Ovary (tissue), 9 donors: Measurements from ENCODE around the gene FAM131C. TPM values are rescaled to one million over a fixed set of nuclear protein-coding genes. Genes with fewer than 3 reads are reported as not detected.

ENCODE experiments used
- DNase-seq, 5 donors: peaks; one replicate each; pipeline ENCODE4 v3.0.0-alpha.2; 2019 to 2020
- H3K27ac ChIP-seq, 2 donors: fragments of 200-600 bp; one replicate each; pipeline versions ENCODE4 v1.5.1 to v1.8.0; 2019 to 2022
- H3K27me3 ChIP-seq: fragments of 200-600 bp; one replicate; pipeline ENCODE4 v1.8.0; 2022
- H3K36me3 ChIP-seq: fragments of 200-600 bp; sonication (generic); one replicate; pipeline ENCODE4 v1.5.1; 2019
- H3K4me1 ChIP-seq: one replicate; pipeline ENCODE4 v1.8.1; 2013; ENCODE audit warnings: mild to moderate bottlenecking, moderate library complexity; ENCODE audit not compliant: insufficient read depth
- H3K4me3 ChIP-seq: fragments of 200-600 bp; sonication (generic); one replicate; pipeline ENCODE4 v1.5.1; 2017
- H3K9me3 ChIP-seq, 2 donors: fragments of 200-600 bp in 1 of 2; sonication (generic) in 1 of 2; one replicate each; pipeline versions ENCODE4 v1.5.1 to v1.8.1; 2013 to 2019; ENCODE audit warnings: mild to moderate bottlenecking in 1 of 2, moderate library complexity in 1 of 2
- CTCF ChIP-seq, 3 donors: fragments of 450-650 bp in 2 of 3; fragments of 200-600 bp in 1 of 3; IDR thresholded peaks; one replicate each; pipeline versions ENCODE4 v1.5.1 to v1.8.0; 2016 to 2022; ENCODE audit warnings: antibody characterized with exemption in 3 of 3, mild to moderate bottlenecking in 1 of 3
- EP300 ChIP-seq: sonication (generic); formaldehyde crosslinking; IDR thresholded peaks from one replicate; pipeline ENCODE4 v1.6.1; 2017; ENCODE audit warnings: antibody characterized with exemption
- POLR2A ChIP-seq: fragments of 450-650 bp; IDR thresholded peaks from one replicate; pipeline ENCODE4 v1.6.1; 2017; ENCODE audit warnings: antibody characterized with exemption, mild to moderate bottlenecking, moderate library complexity
- WGBS, 3 donors: extraction: QIAGEN DNeasy Blood & Tissue Kit in 1 of 3; methylation state at CpG; one replicate each; pipeline versions ENCODE4 v1.1.5 to v1.1.7; 2013 to 2017; 5-methylcytosine and 5-hydroxymethylcytosine counted together
- intact Hi-C, 4 donors: fragments of 100-400 bp; cut with DNase I; formaldehyde crosslinking; loops; one replicate each; pipeline versions ENCODE4 v1.11.0 to v1.15.1; 2022 to 2023
- polyA plus RNA-seq, 2 donors: library from polyadenylated mRNA; stranded (reverse); fragments of 200-250 nt in 1 of 2; fragments of 350-450 nt in 1 of 2; fragmentation: Illumina TruSeq in 1 of 2; extraction: RNeasy Lipid Tissue Mini Kit (QIAGEN cat#74804) in 1 of 2; gene quantifications; one replicate each; pipeline ENCODE4 v1.2.3, GENCODE V29; 2013 to 2014
- total RNA-seq, 7 donors: library from RNA; depleted of rRNA in 2 of 7; stranded (reverse); fragments of >200 nt in 2 of 7; fragmentation: NEBNext Ultra II Directional in 3 of 7; extraction: Animal tissue kit (Norgen Biotek cat#: 25700) in 3 of 7; gene quantifications; one replicate each; pipeline versions ENCODE4 v1.1.0 to v1.2.4, GENCODE V29; 2016 to 2023
- donor health status: DM: no; HTN: no; CAD: no; lungs with moderate emphysema.
- donor health status: DM: no; HTN: no; CAD: no.
- donor health status: Bipolar disorder and iron deficiency.
- donor health status: DM: yes; HTN: yes; CAD: no.
- donor health status: DM: no; HTN: no; CAD: no.
- donor health status: DM: yes; HTN: yes; CAD: no.

The FAM131C gene
- total and polyA plus RNA-seq, 9 donors: 0.10 to 1.3 (median 0.30) TPM; not detected in 1

DNA sequence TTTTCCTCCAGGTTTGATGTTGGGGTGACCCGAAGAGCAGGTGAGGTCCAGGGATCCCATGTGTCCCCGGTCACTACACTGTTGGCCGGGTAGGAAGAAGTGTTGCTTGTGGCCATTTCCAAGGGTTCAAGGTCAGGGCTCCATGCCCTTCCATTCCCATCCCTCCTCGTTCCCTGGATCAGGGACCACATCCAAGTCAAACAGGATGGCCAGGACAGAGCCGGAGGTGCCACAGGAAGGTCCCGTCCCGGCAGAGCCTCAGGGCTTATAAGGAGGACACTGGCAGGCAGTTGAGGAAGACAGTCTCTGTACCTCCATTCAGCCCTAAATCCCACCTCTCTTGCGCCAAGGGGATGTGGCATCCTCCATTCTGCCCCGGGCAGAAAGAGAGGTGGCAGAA is 22.0 kb upstream of the FAM131C start:
- Histone ChIP-seq H3K27ac (no peak overlapping the region), H3K27me3 (no peaks in the 10 kb centered on the region), H3K4me3 (no peak overlapping the region), H3K4me1 (no peaks in the 10 kb centered on the region), H3K36me3 (no peaks in the 10 kb centered on the region), H3K9me3 (no peaks in the 10 kb centered on the region)
- 47 to 65% (median 62%) methylated on average over 9 of the region's 9 CpGs for WGBS, 3 donors
- peak in 1 of 5 donors; percentile 14 for DNase-seq
- no peak for TF ChIP-seq CTCF (IDR thresholded peaks at IDR 0.05)
- no peak for TF ChIP-seq EP300
- TF ChIP-seq POLR2A: no peak
- intact Hi-C loops: no loop called here

DNA sequence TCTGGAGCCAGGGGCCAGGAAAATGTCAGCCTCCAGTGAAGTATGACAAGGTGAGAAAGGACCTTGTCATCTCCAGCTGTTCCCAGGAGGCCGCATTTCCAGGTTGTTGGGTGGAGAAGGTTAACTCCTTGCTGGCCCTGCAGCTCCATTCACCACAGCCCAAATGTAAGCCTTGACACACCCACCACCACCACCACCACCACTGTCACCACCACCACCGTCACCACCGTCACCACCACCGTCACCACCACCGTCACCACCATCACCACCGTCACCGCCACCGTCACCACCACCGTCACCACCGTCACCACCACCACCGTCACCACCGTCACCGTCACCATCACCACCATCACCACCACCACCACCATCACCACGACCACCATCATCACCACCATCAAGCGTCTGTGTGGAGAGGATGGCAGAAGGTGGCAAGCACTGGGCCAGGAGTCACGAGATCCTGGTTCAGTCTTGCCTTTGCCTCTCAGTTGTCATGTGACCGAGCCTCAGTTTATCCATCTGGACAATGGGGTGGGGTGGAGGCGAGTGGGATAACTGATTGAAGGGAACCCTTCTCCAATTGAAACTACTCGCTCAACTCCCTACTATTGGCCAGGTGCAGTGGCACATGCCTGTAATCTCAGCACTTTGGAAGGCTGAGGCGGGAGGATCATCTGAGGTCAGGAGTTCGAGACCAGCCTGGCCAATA is 21.2 kb upstream of the FAM131C start:
- Histone ChIP-seq H3K9me3 (no peaks in the 10 kb centered on the region), H3K27me3 (no peaks in the 10 kb centered on the region), H3K36me3 (no peaks in the 10 kb centered on the region), H3K4me3 (no peak overlapping the region), H3K4me1 (no peaks in the 10 kb centered on the region), H3K27ac (no peak overlapping the region)
- 90 to 96% (median 93%) methylated on average over 21 of the region's 21 CpGs for WGBS, 3 donors
- intact Hi-C loops: no loop called here
- DNase-seq: peak in 1 of 5 donors; percentile 4
- TF ChIP-seq POLR2A: no peak
- no peak for TF ChIP-seq CTCF (IDR thresholded peaks at IDR 0.05)
- TF ChIP-seq EP300: no peak

DNA sequence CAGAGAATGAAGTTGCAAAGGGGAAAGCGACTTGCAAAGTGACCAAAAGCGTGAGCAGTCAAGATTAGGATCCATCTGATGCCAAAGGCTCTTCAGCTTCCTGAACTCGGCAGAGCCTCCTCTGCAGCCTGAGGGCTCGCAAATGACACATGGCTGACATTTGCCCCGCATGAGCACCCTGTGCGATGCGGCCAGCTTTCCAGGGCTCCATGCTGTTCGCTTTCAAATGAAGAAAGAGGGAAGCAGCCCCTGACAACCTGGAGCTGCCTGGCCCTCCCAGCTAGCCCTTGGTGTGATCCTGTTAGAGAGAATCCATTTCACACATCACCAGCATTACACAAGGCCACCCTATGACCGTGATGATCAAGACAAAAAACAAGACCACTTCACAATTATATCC is 20.2 kb upstream of the FAM131C start:
- Histone ChIP-seq H3K36me3 (no peaks in the 10 kb centered on the region), H3K4me3 (no peak overlapping the region), H3K27me3 (no peaks in the 10 kb centered on the region), H3K4me1 (no peaks in the 10 kb centered on the region), H3K27ac (no peak overlapping the region), H3K9me3 (no peaks in the 10 kb centered on the region)
- intact Hi-C loops: no loop called here
- 80 to 90% (median 80%) methylated on average over 9 of the region's 9 CpGs for WGBS, 3 donors
- no peak for TF ChIP-seq POLR2A
- no peak for TF ChIP-seq EP300
- TF ChIP-seq CTCF (IDR thresholded peaks at IDR 0.05): no peak
- no peak for DNase-seq

- no peaks in the 10 kb centered on the region for H3K27me3 ChIP-seq
- 68 to 78% (median 74%) methylated on average over 9 of the region's 9 CpGs for WGBS, 3 donors
- intact Hi-C loops: no loop called here
- H3K9me3 ChIP-seq: no peaks in the 10 kb centered on the region
- H3K4me1 ChIP-seq: no peaks in the 10 kb centered on the region
- H3K36me3 ChIP-seq: no peaks in the 10 kb centered on the region
- H3K4me3 ChIP-seq: no peak overlapping the region
- TF ChIP-seq CTCF (IDR thresholded peaks at IDR 0.05) (no peak), POLR2A (no peak), EP300 (no peak)
- DNase-seq: no peak
- no peak overlapping the region for H3K27ac ChIP-seq
Measured at GRCh38 chr1:16092923-16093511, 19.6 kb upstream of the FAM131C start.
